K562 (cell line): ENCODE measurements around the gene ICE2.

ENCODE experiments used
- CEBPB ChIP-seq: fragments of 450-650 bp; IDR thresholded peaks from 2 replicates; pipeline ENCODE4 v1.6.1; 2016; ENCODE audit warnings: missing genetic modification characterization, missing compliant biosample characterization
- CTCF ChIP-seq, 3 experiments: IDR thresholded peaks in 2 of 3; conservative IDR thresholded peaks in 1 of 3; 2 replicates each; pipeline ENCODE4 v1.5.1; 2011 to 2012; ENCODE audit warnings: low read length in 3 of 3, mild to moderate bottlenecking in 3 of 3, control low read depth in 2 of 3, improper control_type of control experiment in 1 of 3, inconsistent platforms in 1 of 3, low read depth in 1 of 3, mixed read lengths in 1 of 3, moderate library complexity in 1 of 3; ENCODE audit not compliant: insufficient read depth in 2 of 3
- ETS2 ChIP-seq: IDR thresholded peaks from 2 replicates; pipeline ENCODE4 v1.6.1; 2016; ENCODE audit warnings: borderline replicate concordance, missing genetic modification characterization, mild to moderate bottlenecking, moderate library complexity, missing compliant biosample characterization; ENCODE audit not compliant: poor library complexity, severe bottlenecking
- GATA2 ChIP-seq: sonication (generic); formaldehyde crosslinking; IDR thresholded peaks from 2 replicates; pipeline ENCODE4 v1.4.0; 2020; ENCODE audit warnings: mild to moderate bottlenecking, missing genetic modification reagents
- MEF2D ChIP-seq: conservative IDR thresholded peaks from 2 replicates; pipeline ENCODE4 v1.6.1; 2016; ENCODE audit warnings: low read depth, missing genetic modification characterization, missing compliant biosample characterization
- MYC ChIP-seq, 2 experiments: fragments of 250-450 bp in 1 of 2; sonication (Bioruptor Pico) in 1 of 2; IDR thresholded peaks; 2 replicates each; pipeline versions ENCODE4 v1.5.1 to v1.6.1; 2012 to 2021; ENCODE audit warnings: low read depth in 2 of 2, borderline replicate concordance in 1 of 2, improper control_type of control experiment in 1 of 2, low read length in 1 of 2, mild to moderate bottlenecking in 1 of 2, moderate library complexity in 1 of 2
- NFIC ChIP-seq: fragments of 450-650 bp; IDR thresholded peaks from 2 replicates; pipeline ENCODE4 v1.6.1; 2017; ENCODE audit warnings: mild to moderate bottlenecking, inconsistent platforms
- PTBP1 ChIP-seq: fragments of 200-400 bp; formaldehyde crosslinking; IDR thresholded peaks from 2 replicates; pipeline ENCODE4 v1.6.1; 2017; ENCODE audit warnings: low read depth, low read length
- RBM22 ChIP-seq: fragments of 200-400 bp; formaldehyde crosslinking; IDR thresholded peaks from 2 replicates; pipeline ENCODE4 v1.6.1; 2018; ENCODE audit warnings: low read length, low read depth; ENCODE audit not compliant: poor library complexity, severe bottlenecking
- ZBTB7A ChIP-seq: IDR thresholded peaks from 2 replicates; pipeline ENCODE4 v1.6.1; 2011; ENCODE audit warnings: low read depth, mild to moderate bottlenecking, low read length, moderate library complexity, borderline replicate concordance; ENCODE audit not compliant: control insufficient read depth
- ZNF561 ChIP-seq: fragments of 450-650 bp; formaldehyde crosslinking; conservative IDR thresholded peaks from 2 replicates; pipeline ENCODE4 v1.4.0; 2020; ENCODE audit warnings: mild to moderate bottlenecking, moderate library complexity

- TF ChIP-seq RBM22 = no peak
- no peak for TF ChIP-seq ETS2
- TF ChIP-seq CTCF (IDR thresholded peaks at IDR 0.05 in 2 of 3, conservative IDR thresholded peaks at IDR 0.05 in 1 of 3; ENCODE audit: insufficient read depth in 2 of 3, low read depth in 1 of 3, low read length in 3 of 3) = no peak
- no peak for TF ChIP-seq ZBTB7A
- TF ChIP-seq CEBPB (tag) = no peak
- no peak for TF ChIP-seq ZNF561
- TF ChIP-seq PTBP1 = no peak
- TF ChIP-seq MEF2D (tag) = no peak
- TF ChIP-seq GATA2 = no peak
- no peak for TF ChIP-seq MYC (IDR thresholded peaks at IDR 0.05; ENCODE audit: low read depth, low read length)
- TF ChIP-seq MYC (CRISPR knock-in tag; IDR thresholded peaks at IDR 0.05; ENCODE audit: borderline replicate concordance, low read depth) = no peak
- TF ChIP-seq NFIC = no peak
Observed at GRCh38 chr15:60485365-60486055, 6.6 kb upstream of the ICE2 start.
